T-helper 22 cell (primary cell): ENCODE results near the gene SPRYD4.
A peak's percentile ranks its signal among the peaks of the same experiment; 100 is the strongest.
"Not testable (repeated sequence)": the region's sequence is repeated elsewhere in the genome, so short reads cannot be mapped to it uniquely, and the experiment has no call there.

Experiments
- DNase-seq: peaks from one replicate; pipeline ENCODE4 v3.0.0-alpha.2; 2020; ENCODE audit warnings: low read depth

The SPRYD4 gene

DNA sequence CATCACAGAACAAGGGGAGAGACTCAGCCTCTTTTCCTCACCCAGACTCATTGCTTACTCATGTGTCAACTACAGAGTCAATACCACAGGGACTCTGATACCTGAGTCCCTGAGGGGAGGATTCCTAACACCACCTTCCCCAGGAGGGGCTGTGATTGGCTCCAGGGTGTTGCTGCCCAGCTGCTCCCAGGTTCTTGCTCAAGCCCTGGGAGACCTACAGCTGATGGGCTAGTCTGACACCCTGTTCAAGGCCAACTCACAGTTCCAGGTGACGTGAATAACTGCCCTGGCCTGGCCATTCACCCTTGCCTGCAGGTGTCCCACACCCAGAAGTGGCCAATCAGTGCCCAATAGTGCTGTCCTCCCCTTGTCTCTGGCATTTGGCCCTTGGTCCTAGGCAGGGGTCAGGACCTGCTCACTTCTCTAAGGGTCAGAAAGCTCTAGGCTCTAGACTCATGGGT, 8.6 kb downstream of the SPRYD4 start:
- DNase-seq = no peak

DNA sequence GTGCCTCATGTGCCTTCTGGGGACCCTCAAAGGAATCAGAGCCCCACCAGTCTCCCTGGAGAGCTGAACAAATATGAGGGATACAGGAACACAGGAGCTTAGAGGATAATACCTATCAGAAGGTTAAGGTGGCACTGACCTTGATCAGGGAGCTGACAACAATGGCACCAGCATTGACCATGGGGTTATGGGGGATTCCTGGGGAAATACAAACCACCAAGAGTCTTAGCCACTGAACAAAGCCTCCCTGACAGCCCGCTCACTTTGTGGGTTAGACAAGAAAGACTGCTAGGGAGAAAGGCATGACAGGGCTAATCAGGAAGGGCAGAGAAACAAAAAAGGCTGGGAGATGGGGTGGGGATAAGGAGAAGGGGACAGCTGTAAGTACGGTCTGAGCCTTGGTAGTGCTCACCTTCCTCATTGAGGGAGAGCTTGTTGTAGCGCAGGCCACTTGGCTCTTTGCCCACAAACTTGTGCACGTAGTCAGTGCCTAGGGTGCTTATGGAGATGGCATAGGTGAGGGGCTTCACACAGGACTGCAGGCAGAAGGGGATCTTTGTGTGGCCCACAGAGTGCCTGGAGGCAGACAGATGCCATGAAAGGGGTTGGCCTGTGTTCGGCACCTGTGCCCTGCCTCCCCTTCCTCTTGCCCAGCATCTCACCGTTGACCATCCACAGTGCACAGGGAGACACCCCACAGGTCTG, 9.3 kb downstream of the SPRYD4 start:
- no peak for DNase-seq

DNA sequence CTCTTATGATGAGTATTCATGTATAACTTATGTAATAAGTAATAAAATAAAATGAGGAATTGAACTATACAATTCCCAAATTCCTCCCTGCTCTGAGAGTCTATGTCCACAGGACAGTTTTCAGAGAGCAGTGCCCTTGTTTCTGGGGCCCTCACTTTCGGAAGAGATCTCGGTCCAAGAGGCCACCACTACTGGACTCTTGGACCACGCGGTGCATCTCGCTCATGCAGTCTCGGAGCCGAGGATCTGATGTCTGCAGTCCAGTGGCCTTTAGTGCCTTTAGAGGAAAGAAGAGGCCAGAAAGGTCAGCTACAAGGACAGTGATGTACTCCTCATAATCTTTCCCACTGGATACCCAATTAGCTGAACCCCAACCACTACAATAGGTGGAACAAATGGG, 11.2 kb downstream of the SPRYD4 start:
- no peak for DNase-seq

DNA sequence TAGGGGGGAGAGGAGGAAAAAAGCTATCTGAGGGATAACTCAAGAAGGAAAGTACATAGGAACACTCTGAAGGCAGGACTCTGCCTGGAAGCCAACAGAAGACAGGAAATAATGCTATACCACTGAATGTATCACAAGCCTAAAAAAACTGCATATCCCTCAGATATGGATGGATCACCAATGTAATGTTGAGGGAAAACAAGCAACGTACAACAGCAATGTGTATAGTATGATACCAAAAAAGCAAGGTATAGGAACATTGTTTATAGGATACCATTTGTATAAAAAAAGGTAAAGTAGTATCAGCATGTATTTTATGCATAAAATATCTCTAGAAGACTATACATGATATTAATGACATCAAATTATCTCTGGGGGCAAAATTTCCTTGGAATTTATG, 16.2 kb downstream of the SPRYD4 start:
- no peak for DNase-seq

DNA sequence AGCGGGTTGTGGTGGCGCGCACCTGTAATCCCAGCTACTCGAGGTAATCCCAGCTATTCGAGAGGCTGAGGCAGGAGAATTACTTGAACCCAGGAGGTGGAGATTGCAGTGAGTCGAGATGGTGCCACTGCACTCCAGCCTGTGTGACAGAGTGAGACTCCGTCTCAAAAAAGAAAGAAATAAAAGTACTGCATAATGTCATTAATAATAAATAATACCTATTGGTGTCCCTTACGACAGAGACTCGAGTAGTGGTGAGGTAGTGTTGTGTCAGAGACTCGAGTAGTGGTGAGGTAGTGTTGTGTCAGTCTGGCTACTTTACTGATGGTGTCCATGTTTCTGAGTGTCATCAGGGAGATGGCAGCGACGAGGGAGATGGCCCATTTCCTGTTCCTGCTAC, 18.3 kb downstream of the SPRYD4 start:
- DNase-seq = no peak

DNA sequence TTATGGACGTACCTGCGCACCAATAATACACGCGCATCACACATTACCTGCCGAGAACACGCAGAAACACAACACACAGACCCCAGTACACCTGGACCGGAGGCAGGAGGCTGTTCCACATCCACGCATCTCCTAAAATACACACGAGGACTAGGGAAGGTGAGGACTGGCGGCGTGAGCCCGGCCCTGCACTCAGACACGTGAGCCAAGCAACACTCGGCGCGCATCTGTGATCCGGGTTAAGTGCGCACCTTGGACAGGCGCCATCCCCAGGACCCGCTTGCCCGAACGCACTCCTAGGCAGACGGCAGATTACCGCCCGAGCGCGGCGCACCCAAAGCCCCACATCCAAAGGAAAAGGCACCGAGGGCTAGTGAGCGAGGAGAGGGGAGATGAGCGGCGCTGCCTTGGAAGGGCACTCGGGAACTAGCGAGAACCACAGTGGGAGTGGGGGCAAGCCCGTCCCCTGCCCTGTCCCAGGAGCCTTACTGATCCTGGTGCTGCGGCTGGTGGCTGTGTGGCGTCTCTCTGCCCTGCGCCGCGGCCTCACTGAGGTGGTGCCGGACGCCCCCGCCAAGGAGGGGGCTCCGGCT, 19.2 kb downstream of the SPRYD4 start:
- no peak for DNase-seq

DNA sequence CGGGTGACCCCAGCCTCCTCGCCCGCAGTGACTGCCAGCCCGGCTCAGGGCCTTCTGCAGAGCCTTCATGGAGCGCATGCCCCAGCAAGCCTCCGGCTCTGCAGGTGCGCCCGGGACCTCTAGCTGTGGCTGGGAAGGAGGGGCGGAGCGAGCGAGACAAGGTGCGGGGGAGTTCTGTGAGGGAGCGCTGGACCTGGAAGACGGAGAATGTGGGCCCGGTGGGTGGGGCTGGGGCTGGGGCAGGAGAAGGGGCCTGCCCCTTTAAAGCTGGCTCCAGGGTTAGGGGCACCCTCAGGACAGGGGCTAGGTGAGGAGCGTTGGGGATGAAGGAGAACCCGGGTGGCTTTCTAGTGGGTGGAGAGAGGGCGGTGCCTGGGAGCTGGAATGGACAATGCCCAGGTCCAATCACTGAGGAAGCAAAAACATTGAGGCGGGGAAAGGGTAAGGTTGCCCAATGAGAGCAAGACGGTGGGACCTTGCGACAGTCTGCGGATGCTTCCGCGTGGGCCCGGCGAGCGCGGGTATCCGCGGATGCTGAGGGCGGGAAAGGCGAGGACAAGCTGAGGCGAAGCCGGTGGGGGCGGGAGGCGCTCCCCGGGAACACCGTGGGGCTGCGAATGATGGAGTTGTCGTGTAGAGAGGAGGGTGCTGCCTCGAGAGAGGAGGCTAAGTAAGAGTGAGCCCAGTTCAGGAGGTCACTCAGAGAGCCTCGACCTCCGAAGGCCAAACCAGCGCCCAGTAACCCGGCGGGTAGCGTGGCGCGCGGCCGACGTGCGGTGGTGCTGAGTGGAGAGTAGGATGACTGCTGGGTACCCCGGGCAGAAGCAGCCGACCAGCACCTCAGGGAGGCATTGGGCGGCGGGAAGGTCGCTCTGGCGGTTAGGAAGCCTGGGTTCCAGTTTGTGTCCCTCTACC, 19.9 kb downstream of the SPRYD4 start, which contains the start of gene GLS2:
GLS2 (minus strand) TSS at position 121 of the 915 bp plus-strand sequence; CDS start at position 78, 43 bp downstream.
- peak; percentile 56 for DNase-seq

DNA sequence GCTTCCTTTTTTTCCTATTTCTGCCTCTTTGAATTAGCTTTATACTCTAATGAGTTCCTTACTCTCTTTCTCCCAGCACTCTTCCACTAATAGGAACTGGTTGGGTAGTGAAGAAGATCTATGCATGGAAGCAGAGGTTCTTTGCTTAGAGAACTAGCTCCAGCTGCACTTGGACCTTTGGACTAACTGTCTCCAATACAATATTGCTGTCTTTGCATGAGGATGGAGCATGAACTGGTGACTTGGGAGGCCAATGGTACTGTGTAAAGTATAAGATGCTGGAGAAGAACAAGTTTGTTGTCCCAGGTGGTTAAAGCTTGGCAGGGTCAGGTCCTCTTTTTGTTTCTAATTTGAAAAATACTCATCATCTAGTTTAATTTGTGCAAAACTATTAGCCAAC, 22.0 kb downstream of the SPRYD4 start:
- no peak for DNase-seq

DNA sequence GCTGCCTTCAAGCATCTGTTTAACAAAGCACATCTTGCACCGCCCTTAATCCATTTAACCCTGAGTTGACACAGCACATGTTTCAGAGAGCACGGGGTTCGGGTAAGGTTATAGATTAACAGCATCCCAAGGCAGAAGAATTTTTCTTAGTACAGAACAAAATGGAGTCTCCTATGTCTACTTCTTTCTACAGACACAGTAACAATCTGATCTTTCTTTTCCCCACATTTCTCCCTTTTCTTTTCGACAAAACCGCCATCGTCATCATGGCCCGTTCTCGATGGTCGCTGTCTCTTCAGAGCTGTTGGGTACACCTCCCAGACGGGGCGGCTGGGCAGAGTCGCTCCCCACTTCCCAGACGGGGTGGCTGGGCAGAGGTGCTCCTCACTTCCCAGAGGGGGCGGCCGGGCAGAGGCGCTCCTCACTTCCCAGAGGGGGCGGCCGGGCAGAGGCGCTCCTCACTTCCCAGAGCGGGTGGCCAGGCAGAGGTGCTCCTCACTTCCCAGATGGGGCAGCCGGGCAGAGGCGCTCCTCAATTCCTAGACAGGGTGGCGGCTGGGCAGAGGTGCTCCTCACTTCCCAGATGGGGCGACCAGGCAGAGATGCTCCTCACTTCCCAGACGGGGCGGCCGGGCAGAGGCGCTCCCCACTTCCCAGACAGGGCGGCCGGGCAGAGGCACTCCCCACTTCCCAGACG, 25.2 kb downstream of the SPRYD4 start:
- not testable (repeated sequence) for DNase-seq

DNA sequence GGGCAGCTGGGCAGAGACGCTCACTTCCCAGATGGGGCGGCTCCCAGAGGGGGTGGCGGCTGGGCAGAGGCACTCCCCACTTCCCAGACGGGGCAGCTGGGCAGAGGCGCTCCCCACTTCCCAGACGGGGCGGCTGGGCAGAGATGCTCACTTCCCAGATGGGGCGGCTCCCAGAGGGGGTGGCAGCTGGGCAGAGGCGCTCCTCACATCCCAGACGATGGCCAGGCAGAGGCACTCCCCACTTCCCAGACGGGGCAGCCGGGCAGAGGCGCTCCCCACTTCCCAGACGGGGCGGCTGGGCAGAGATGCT, 25.7 kb downstream of the SPRYD4 start:
- not testable (repeated sequence) for DNase-seq

DNA sequence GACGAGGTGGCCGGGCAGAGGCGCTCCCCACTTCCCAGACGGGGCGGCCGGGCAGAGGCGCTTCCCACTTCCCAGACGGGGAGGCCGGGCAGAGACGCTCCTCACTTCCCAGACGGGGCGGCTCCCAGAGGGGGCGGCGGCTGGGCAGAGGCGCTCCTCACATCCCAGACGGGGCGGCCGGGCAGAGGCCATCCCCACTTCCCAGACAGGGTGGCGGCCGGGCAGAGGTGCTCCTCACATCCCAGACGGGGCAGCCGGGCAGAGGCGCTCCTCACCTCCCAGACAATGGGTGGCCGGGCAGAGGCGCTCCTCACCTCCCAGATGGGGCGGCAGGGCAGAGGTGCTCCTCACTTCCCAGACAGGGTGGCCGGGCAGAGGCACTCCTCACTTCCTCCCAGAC, 26.1 kb downstream of the SPRYD4 start:
- DNase-seq = not testable (repeated sequence)

DNA sequence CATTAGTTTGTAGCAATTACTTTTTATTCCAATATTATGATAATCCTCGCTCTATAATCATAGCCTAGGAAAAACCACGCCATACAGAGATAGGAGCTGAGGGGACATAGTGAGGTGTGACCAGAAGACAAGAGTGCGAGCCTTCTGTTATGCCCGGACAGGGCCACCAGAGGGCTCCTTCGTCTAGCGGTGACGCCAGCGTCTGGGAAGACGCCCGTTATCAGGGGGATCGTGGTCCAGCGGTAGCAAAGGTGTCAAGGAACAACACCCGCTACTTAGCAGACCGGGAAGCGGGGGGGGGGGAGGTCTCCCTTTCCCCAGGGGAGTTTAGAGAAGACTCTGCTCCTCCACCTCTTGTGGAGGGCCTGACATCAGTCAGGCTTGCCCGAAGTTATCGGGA, 28.3 kb downstream of the SPRYD4 start:
- not testable (repeated sequence) for DNase-seq

DNA sequence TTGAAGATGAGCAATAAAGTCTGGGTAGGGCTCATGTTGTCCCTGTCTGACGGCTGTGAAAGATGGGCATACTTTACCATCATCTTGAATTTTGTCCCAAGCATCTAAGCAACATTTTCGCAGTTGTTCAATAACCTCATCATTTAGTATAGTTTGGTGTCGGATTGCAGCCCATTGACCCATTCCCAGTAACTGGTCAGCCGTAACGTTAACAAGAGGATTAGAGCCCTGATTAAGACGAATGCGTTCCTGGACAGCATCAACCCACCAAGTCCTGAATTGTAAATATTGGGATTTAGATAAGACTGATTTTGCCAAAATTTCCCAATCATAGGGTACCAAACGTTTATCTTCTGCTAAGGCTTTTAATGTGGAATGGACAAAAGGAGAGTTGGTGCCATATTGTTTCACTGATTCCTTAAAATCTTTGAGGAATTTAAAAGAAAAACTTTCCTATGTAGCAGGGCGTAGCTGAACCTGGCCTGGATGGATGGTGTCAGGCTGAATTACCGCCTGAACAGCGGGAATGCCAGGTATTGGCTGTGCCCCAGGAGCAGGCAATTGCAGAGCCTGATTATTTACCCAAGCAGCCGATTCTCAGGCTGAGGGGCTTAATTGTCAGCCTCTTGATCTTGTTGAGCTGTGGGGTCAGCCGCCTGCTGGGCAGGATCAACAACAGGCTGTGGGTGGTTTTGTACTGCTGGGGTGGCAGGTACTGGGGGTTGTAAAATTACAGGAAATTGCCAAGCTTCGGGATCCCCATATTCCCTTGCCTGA, 29.9 kb downstream of the SPRYD4 start:
- not testable (repeated sequence) for DNase-seq

DNA sequence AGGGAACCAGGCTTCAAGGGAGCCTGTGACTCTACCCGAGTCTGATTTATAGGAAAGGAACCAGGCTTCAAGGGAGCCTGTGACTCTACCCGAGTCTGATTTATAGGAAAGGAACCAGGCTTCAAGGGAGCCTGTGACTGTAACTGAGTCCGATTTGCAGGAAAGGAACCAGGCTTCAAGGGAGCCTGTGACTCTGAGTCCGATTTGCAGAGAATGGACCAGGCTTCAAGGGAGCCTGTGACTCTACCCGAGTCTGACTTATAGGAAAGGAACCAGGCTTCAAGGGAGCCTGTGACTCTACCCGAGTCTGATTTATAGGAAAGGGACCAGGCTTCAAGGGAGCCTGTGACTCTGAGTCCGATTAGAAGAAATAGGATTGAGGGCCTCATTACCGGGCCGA, 31.1 kb downstream of the SPRYD4 start:
- not testable (repeated sequence) for DNase-seq

DNA sequence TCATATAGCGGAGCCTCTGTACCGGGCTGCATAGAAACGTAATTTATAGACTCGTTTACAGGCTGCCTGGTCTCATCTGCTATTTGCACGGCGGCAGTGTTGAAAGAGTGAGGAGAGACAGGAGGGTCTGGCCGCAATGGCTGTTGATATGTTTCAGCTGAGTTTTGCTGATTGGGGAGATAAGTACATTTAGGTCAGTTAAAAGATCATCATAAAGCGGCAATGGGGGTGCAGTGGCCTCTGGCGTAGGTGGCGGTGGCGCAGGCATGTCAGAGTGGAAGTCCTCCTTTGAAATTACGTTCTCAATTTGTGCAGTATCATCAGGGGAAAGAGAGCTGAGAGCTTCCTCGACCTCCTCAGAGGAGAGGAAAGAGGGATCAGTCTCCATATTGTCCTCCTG, 31.5 kb downstream of the SPRYD4 start:
- not testable (repeated sequence) for DNase-seq

DNA sequence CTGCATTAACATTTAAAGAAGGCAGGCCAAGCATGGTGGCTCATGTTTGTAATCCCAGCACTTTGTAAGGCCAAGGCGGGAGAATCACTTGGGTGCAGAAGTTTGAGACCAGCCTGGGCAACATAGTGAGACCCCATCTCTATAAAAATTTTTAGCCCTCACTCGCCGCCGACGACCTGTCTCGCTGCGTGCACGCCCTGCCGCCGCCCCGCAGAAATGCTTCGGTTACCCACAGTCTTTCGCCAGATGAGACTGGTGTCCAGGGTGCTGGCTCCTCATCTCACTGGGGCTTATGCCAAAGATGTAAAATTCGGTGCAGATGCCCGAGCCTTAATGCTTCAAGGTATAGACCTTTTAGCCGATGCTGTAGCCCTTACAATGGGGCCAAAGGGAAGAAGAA, 42.4 kb downstream of the SPRYD4 start:
- DNase-seq = no peak

DNA sequence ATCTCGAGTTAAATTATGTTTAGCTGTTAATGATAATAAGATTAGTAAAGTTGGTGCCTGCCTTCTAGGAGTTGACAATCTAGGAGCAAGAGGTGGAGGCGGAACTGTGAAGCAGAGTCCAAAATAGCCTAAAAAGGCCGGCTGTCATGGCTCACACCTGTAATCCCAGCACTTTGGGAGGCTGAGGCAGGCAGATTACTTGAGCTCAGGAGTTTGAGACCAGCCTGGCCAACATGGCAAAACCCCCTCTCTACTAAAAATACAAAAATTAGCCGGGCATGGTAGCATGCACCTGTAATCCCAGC, 45.6 kb downstream of the SPRYD4 start:
- DNase-seq = not testable (repeated sequence)

DNA sequence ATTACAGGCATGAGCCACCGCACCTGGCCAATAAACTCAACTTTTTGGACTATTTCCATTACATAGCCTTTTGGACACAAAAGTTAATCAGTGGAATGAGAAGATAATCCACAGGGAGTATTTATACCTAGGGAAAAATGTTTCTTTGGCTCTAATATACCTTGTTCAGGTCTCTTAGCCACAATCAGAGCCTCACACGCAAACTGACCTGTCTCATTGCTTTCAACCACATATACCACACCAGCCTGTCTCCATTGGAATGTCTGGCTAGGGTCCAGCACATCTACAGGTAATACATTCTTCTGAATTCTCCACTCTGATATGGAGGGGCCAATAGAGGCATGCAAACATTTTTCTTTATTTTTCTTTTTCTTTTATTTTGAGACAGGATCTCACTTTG, 49.5 kb downstream of the SPRYD4 start:
- DNase-seq = no peak

DNA sequence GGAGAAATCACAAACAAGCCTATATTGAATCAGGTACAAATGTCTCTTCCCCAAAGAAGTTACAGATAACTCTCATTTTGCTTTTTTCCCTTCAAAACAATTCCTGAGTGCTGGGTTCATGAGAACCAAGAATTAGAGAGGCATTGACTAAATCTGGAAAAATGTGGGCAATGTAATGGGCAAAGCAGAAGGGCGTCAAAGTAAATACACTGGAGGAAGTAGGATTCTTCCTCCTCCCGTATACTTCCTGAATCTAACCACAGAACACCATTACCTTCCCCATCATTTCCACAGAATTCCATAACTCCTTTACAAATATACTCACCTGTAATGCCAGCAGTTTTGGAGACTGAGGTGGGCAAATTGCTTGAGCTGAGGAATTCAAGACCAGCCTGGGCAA, 50.2 kb downstream of the SPRYD4 start:
- no peak for DNase-seq

DNA sequence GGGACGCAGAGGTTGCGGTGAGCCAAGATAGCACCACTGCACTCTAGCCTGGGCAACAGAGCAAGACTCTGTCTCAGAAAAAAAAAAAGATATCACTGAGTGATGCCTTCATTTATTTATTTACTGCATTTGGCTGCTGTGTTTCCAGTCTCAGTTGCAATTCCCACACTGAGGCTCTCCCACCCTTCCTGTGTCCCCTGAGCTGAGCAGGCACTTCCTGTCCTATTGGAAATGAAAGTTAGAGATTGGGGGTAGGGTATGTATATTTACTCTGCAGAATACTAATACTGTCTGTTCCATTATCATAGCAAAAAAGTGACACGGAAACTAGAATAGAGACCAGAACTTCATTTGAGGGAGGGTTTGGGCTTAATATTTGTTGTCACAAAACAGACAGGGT, 51.7 kb downstream of the SPRYD4 start:
- DNase-seq = no peak

DNA sequence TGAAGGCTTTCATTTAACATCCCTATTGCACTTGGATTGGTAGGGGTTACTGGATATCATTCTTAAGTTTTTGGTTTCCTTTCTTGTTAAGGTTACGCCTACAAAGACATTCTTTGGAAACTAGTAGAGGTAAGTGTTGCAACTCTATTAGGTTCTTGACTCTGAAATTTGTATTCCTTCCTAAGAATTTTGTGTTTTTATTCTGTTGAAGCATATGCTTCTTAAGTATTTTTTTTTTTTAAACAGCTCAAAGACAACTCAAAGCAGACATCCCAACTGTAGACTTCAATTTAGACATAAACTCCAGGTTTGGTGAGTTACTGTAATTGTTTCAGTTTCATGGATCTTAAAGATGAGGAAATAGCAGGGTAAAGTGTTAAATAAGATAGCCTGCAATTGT, 52.1 kb downstream of the SPRYD4 start:
- no peak for DNase-seq

DNA sequence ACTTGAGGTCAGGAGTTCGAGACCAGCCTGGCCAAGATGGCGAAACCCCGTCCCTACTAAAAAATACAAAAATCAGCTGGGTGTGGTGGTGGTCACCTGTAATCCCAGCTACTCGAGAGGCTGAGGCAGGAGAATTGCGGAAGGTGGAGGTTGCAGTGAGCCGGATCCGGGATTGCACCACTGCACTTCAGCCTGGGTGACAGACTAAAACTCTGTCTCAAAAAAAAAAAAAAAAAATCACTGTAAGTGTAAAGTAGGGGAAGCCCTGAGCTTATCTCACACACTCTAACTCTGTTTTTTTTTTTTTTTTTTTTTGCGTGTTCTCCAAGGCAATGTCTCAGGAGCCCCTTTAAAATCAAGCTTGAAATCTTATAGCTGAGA, 52.8 kb downstream of the SPRYD4 start:
- no peak for DNase-seq
